ENCODE results near the gene MRPL36. TPM values are rescaled to one million over a fixed set of nuclear protein-coding genes. Genes with fewer than 3 reads are reported as not detected.

MRPL36 gene
- total RNA-seq, 1 experiment from 2014 or later, result 145 TPM

DNA sequence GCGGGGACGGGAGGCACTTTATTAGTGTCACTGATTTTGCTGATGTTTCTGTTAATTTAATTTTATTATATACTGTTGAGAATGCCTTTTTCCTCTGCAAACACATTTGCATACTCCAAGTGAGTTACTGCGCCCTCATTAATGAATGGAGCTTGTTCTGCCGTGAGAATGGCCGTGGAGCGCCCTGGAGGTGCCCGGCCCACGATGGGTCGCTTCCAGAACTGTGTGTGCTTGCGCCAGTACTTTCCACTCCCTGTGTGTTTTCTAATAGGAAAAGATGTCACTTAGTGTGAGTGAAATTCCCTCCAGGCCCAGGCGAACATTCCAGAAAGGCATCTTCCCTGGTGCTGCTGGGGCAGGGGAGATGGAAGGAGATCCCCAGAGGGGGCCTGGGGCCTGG lies 31.6 kb upstream of the MRPL36 start:
- no peaks in the 10 kb centered on the region for H3K36me3 ChIP-seq (ENCODE audit: low read depth)
- intact Hi-C loops (cut with micrococcal nuclease; ENCODE audit: unreplicated experiment), result no loop called here
- no peaks in the 10 kb centered on the region for H3F3A ChIP-seq (ENCODE audit: insufficient read depth, low read depth)
- no peak overlapping the region for H3K27ac ChIP-seq
- no peak overlapping the region for H2AFZ ChIP-seq
- no peaks in the 10 kb centered on the region for H3K9me2 ChIP-seq (ENCODE audit: insufficient read depth)
- H3K79me2 ChIP-seq (ENCODE audit: low read depth), result no peaks in the 10 kb centered on the region
- no peak for TF ChIP-seq CTCF (conservative IDR thresholded peaks at IDR 0.05)
- no TSS peak for BruUV-seq (replicated peaks)
- no peaks in the 10 kb centered on the region for H3K9me3 ChIP-seq (ENCODE audit: insufficient read depth, low read depth)
- DNase-seq, result no peak
- H3K4me2 ChIP-seq, result no peak overlapping the region
- ChIA-PET CTCF (no interaction called here), POLR2A (ENCODE audit: unreplicated experiment) (interaction anchor here (0.5 kb wide), 1 partner anchor 846 kb away, joined by 3 read pairs; no protein-coding TSS in a partner anchor)
- H3K4me3 ChIP-seq, result no peak overlapping the region
- no peaks in the 10 kb centered on the region; the same call in 1 of the 2 replicates for H4K20me1 ChIP-seq (ENCODE audit: insufficient read depth)
- peaks cover 45% of the 10 kb centered on the region for H3K27me3 ChIP-seq (ENCODE audit: insufficient read depth, low read depth)
- no peaks in the 10 kb centered on the region for H3K4me1 ChIP-seq (replicated peaks; ENCODE audit: insufficient read depth)

DNA sequence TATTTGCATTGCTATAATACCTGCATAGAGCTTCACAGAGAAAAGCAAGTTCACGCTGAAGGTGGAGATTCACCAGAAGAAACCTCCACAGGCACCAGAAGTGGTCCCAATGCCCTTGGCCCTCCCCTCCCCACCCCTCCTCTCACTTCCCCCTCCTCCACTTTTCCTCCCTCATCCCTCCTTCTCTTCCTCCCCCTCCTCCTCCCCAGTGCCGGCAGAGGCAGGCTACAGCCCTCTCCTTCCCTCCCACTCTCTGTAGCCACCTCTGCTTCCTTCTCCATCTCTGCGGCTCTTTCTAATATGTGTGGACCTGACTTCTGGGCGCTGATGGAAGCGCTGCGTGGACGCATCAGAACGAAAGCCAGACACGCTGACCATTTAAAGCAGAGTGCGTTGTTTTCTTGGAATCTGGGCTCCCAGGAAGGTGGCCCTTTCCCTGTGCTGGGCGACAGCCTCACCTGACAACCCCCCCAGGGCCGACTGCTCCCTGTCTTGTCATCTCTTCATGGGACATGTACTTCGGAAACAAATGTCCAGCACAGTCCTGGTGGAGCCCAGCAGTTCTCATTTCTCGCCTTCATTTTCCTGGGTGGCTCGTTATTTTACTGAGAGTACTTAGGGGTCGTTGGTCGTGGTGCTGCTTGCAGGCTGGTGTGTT lies 31.1 kb upstream of the MRPL36 start:
- no peaks in the 10 kb centered on the region for H3K9me2 ChIP-seq (ENCODE audit: insufficient read depth)
- CTCF ChIA-PET, result no interaction called here
- H3K4me2 ChIP-seq, result no peak overlapping the region
- no peak for DNase-seq
- BruUV-seq (replicated peaks), result no TSS peak
- H3K36me3 ChIP-seq (ENCODE audit: low read depth), result no peaks in the 10 kb centered on the region
- no peaks in the 10 kb centered on the region for H3K79me2 ChIP-seq (ENCODE audit: low read depth)
- POLR2A ChIA-PET (ENCODE audit: unreplicated experiment), result no interaction called here
- H3K27me3 ChIP-seq (ENCODE audit: insufficient read depth, low read depth), result peaks cover 40% of the 10 kb centered on the region
- no peaks in the 10 kb centered on the region for H3K9me3 ChIP-seq (ENCODE audit: insufficient read depth, low read depth)
- no peak overlapping the region for H2AFZ ChIP-seq
- H3K4me3 ChIP-seq, result no peak overlapping the region
- no peak overlapping the region for H3K27ac ChIP-seq
- TF ChIP-seq EZH2 (IDR thresholded peaks at IDR 0.05; ENCODE audit: low read depth), result no peak
- no peak for TF ChIP-seq CTCF (conservative IDR thresholded peaks at IDR 0.05)
- no peaks in the 10 kb centered on the region for H3K4me1 ChIP-seq (replicated peaks; ENCODE audit: insufficient read depth)
- H3F3A ChIP-seq (ENCODE audit: insufficient read depth, low read depth), result no peaks in the 10 kb centered on the region
- intact Hi-C loops (cut with micrococcal nuclease; ENCODE audit: unreplicated experiment), result no loop called here
- H4K20me1 ChIP-seq (ENCODE audit: insufficient read depth), result no peaks in the 10 kb centered on the region

GRCh38 chr5:1827886-1828397 lies 28.3 kb upstream of the MRPL36 start:
- no peak overlapping the region for H3K4me2 ChIP-seq
- DNase-seq, result no peak
- no peaks in the 10 kb centered on the region for H3K9me2 ChIP-seq (ENCODE audit: insufficient read depth)
- H3K27me3 ChIP-seq (ENCODE audit: insufficient read depth, low read depth), result peaks cover 12% of the 10 kb centered on the region; the same call in 1 of the 2 replicates
- H3F3A ChIP-seq (ENCODE audit: insufficient read depth, low read depth), result no peaks in the 10 kb centered on the region
- ChIA-PET POLR2A (ENCODE audit: unreplicated experiment) (no interaction called here), CTCF (no interaction called here)
- no peaks in the 10 kb centered on the region for H3K9me3 ChIP-seq (ENCODE audit: insufficient read depth, low read depth)
- H4K20me1 ChIP-seq (ENCODE audit: insufficient read depth), result no peaks in the 10 kb centered on the region
- no peaks in the 10 kb centered on the region for H3K79me2 ChIP-seq (ENCODE audit: low read depth)
- no peak overlapping the region for H3K27ac ChIP-seq
- no peak overlapping the region for H2AFZ ChIP-seq
- BruUV-seq (replicated peaks), result no TSS peak
- intact Hi-C loops (cut with micrococcal nuclease; ENCODE audit: unreplicated experiment), result no loop called here
- no peak for TF ChIP-seq EZH2 (IDR thresholded peaks at IDR 0.05; ENCODE audit: low read depth)
- no peak for TF ChIP-seq CTCF (conservative IDR thresholded peaks at IDR 0.05)
- no peaks in the 10 kb centered on the region for H3K36me3 ChIP-seq (ENCODE audit: low read depth)
- no peaks in the 10 kb centered on the region for H3K4me1 ChIP-seq (replicated peaks; ENCODE audit: insufficient read depth)
- H3K4me3 ChIP-seq, result no peak overlapping the region
